OCI-LY1 (cell line): ENCODE results near the gene SHISA3.

Experiments used
- EZH2 ChIP-seq: fragments of 200-600 bp; sonication (generic), shearing (Covaris generic); IDR thresholded peaks from 2 replicates; pipeline ENCODE4 v1.8.0; 2017; ENCODE audit warnings: borderline replicate concordance, mixed run types, mild to moderate bottlenecking, antibody characterized with exemption, low read length, moderate library complexity, mixed read lengths
- TF ChIP-seq, protein P1 (sequence below): fragments of 200-600 bp; sonication (generic), shearing (Covaris generic); IDR thresholded peaks from 2 replicates; pipeline ENCODE4 v1.5.1; 2017; ENCODE audit warnings: mild to moderate bottlenecking, antibody characterized with exemption, low read length, moderate library complexity, mixed read lengths

DNA sequence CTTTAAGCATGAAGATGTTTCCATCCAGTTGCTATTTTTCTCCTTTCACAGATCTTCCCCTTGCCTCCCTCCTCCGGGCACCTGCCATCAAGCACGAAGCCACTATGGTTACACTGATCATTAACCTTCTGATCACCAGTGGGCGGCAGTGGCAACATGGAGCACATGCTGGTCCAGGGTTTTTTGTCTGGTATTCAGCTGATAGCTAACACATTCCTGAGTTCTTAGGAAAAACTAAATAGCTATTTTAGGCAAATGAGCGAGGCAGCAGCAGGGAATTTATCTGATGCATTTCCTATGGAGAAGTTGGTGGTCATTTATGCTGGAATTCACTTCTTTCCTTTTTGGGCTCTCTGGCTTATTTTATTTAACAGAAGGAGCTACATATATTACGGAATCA is 22.9 kb downstream of the SHISA3 start:
- TF ChIP-seq, protein P1, sequence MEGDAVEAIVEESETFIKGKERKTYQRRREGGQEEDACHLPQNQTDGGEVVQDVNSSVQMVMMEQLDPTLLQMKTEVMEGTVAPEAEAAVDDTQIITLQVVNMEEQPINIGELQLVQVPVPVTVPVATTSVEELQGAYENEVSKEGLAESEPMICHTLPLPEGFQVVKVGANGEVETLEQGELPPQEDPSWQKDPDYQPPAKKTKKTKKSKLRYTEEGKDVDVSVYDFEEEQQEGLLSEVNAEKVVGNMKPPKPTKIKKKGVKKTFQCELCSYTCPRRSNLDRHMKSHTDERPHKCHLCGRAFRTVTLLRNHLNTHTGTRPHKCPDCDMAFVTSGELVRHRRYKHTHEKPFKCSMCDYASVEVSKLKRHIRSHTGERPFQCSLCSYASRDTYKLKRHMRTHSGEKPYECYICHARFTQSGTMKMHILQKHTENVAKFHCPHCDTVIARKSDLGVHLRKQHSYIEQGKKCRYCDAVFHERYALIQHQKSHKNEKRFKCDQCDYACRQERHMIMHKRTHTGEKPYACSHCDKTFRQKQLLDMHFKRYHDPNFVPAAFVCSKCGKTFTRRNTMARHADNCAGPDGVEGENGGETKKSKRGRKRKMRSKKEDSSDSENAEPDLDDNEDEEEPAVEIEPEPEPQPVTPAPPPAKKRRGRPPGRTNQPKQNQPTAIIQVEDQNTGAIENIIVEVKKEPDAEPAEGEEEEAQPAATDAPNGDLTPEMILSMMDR, result no peak
- TF ChIP-seq EZH2, result no peak
